Limb (tissue), 2 donors: Measurements from ENCODE around the gene PDE3B.
"Not testable (repeated sequence)": the region's sequence is repeated elsewhere in the genome, so short reads cannot be mapped to it uniquely, and the experiment has no call there.

Source experiments
- DNase-seq, 2 donors: peaks; one replicate each; pipeline ENCODE4 v3.0.0-alpha.2; 2016; ENCODE audit errors: extremely low spot score in 2 of 2

PDE3B gene

DNA sequence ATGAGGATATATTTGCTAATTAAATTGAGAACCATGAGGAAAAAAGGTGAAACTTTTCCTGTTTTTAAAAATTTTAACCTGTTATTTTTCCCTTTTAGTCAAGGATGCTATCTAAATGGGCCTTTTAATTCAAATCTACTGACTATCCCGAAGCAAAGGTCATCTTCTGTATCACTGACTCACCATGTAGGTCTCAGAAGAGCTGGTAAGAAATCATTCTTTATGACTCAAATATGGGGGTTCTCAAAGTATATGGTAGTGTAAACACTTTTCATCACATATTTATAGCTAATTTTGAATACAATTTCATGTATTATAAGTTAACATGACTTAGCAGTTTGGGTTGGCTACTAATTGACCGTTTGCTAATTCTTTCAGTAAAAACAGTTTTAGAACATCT lies 160.2 kb downstream of the PDE3B start:
- DNase-seq = no peak

DNA sequence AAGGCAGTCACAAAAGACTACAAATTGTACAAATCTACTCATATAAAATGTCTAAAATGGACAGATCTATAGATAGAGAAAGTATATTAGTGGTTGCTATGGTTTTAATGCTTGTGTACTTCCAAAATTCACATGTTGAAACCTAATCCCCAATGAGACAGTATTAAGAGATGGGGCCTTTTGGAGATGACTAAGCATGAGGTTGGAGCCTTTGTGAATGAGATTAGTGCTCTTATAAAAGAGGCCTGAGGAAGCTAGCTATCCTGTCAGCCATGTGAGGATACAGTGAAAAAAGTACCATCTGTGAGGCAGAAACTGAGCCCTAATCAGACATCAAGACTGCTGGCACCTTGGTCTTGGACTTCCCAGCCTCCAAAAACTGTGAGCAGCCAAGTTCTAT lies 165.9 kb downstream of the PDE3B start:
- no peak for DNase-seq

DNA sequence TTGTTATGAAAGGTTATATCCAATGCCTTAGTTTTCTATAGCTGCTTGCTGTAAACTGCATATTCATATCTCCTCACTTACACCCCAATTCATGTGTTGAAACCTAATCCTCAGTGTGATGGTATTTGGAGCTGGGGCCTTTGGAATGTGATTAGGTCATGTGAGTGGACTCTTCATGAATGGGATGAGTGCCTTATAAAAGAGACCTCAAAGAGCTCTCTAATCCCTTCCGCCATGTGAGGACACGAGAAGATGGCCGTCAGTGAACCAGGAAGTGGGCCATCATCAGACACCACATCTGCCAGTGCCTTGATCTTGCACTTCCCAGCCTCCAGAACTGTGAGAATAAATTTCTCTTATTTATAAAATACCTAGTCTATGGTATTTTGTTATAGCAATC lies 169.2 kb downstream of the PDE3B start:
- DNase-seq = no peak

DNA sequence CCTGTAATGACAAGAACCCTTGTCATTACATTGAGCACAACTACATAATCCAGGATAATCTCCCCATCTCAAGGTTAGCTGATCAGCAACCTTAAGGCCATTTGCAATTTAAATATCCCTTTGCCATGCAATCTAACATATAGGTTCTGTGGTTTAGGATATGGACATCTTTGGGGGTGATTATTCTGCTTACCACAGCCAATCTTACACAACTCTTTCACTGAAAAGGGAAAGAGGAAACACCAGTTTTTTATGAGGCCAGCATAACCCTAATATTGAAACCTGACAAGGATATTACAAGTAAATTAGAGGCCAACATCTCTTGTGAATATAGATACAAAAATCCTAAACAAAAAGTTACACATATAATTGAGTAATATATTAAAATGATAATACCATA lies 169.9 kb downstream of the PDE3B start:
- no peak for DNase-seq

DNA sequence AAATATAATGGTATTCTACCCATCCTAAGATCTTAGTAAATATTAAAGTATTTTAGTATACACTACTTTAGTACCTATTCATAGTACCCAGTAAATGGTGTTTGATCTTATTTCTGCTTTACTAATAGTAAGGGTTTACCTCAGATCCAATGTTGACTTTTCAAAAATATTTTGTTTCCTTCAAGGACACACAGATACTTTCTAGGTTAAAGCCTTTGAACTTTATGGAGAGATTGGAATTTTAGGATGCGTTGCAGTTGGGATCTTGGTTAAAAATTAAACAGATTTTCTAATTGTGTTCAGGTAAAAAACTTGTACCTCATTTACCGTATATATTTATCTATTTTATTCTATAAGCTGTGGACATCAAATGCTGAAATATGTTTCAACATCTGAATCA lies 175.2 kb downstream of the PDE3B start:
- DNase-seq = no peak

DNA sequence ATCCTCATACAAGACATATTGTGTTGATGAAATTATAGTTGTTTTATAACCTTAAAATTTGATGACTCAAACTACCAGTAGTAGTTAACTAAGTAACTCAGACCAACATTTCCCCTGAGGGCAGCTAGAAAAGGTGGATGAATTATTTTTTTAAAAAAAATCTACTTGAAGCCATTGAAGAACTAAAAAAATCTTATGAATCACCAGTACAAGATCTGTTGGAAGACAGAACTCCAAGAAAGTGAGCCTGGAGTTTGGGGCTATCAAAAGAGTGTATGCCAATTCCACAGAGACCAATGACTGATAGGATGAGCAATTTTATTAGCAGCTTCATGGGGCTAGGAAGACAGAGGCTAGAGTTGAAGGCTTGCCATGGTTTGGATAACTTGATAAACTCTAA lies 176.0 kb downstream of the PDE3B start:
- DNase-seq = no peak

DNA sequence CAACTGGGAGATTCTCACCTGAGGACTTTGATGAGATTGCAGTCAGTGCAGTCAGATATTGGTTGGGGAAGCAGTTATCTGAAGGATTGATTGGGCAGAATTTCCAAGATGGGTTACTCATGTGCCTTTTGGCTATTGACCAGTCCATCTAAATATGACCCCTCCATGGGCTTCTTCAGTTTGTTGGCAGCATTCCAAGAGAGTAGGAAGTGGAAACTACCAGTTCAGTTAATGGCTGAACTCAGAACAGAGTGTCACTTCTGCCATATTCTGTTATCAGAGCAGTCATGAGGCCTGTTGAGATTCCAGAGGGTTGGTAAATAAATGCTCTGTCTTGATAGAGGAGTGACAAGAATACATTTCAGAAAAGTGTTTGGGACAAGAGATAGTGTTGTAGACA lies 177.4 kb downstream of the PDE3B start:
- no peak for DNase-seq

DNA sequence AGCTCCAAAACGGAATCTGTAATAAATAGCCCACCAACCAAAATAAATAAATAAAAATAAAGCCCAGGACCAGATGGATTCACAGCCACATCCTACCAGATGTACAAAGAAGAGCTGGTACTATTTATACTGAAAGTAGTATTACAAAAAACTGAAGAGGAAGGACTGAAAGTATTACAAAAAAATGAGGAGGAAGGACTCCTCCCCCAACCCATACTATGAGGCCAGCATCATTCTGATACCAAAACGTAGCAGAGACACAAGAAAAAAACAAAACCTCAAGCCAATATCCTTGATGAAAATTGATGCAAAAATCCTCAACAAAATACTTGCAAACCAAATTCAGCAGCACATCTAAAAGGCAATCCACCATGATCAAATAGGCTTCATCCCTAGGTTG lies 183.0 kb downstream of the PDE3B start:
- no peak for DNase-seq

DNA sequence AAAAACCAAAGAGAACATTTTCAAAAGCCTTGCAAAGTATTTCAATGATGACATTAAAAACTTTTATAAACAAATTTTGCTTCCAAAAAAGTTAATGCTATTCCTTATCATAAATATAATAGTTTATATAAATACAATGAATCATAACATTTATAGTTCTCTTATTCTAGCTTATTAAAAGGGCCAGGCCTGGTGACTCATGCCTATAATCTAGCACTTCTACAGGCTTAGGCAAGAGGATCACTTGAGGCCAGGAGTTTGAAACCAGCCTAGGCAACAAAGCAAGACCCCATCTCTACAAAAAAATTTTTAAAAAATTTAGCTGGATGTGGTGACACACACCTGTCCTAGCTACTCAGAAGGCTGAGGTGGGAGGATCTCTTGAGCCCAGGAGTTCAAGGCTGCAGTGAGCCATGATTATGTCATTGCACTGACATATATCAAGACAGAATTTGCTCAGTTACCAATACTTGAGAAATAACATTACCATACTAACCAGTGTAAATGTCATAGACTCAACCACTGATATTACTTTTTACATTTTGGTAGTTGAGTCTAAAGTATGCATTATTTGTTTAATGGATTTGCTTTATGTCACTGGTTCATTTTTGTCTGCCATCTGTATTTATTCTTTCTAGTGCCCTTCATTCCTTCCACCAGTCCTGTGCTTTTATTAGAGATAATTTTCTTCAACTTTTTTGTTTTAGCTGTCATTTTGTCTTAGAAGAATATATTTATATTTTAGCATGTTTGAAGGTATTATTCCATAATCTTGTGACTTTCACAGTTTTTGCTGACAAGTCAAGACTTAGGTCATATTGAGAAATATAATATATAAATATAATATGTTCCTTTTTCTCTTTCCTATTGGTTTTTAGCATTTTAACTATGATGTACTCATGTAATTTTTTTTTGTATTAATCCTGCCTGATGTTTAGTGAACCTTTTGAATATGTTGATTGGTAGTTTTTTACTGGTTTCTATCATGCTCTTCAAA lies 192.2 kb downstream of the PDE3B start:
- DNase-seq = no peak

DNA sequence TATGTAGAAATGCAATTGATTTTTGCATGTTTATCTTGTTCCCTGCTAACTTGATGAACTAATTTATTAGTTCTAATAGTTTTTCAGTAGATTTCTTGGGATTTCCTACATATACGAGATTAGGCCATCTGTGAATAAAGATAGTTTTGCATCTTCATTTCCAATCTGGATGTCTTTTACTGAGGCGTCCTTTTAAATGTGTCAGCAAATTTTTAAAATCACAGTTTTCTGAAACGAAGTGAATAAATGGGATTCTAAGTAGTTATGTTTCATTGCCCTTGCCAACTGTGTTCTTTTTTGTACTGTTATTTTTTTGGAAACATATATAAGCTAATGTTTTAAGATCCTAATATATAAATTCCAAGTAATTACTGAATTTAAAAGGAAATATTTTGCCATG lies 198.4 kb downstream of the PDE3B start:
- no peak for DNase-seq

DNA sequence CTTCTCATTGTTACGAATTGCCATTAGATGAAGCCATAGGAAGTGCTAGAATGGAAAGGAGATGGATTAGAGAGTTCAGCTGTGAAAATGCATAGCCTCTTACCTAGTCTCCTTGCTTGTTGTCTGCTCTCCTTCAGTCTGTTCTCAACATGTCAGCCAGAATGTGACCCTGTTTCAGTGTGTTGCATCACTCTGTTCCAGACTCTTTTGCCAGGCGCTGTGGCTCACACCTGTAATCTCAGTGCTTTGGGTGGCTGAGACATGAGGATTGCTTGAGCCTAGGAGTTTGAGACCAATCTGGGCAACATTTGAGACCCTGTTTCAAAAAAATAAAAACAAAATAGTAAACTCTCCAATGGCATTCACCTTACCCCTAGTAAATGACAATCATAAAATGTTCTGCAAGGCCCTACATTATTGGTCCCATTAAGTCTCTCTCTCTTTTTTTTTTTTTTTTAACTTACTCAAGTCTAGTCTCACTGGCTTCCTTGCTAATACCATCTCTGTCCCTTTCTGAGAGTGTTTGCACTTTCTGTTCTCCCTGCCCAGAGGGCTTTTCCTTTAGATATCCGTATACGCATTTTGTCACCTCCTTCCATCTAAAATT lies 209.1 kb downstream of the PDE3B start:
- no peak for DNase-seq

DNA sequence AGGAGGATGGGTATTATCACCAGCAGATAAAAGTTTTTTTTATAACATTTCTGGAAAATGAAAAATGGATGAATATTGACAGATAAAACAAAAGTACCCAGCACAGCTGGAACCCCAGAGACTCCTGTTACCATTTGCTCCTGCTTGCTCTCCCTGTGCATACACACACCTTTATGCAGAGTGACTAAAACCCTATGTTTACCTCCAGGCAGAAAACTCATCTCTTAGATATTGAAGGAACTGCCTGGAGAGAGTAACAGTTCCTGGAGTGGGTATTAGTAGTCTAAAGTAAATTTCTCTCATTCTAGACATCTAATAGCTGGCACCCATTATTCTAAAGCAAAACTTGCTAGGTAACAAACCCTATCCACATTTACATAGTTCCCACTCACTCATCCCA lies 210.5 kb downstream of the PDE3B start:
- no peak for DNase-seq

DNA sequence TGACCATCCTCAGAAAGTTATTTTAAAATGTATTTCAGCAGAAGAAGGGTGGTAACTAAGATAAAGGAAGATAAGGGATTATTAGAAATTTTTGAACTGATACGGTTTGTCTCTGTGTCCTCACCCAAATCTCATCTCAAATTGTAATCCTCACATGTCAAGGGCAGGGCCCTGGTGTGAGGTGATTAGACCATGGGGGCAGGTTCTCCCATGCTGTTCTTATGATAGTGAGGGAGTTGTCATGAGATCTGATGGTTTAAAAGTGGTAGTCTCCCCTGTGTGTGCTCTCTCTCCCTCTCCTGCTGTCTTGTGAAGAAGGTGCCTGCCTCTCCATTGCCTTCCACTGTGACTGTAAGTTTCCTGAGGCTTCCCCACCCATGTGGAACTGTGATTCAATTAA lies 212.3 kb downstream of the PDE3B start:
- no peak for DNase-seq

DNA sequence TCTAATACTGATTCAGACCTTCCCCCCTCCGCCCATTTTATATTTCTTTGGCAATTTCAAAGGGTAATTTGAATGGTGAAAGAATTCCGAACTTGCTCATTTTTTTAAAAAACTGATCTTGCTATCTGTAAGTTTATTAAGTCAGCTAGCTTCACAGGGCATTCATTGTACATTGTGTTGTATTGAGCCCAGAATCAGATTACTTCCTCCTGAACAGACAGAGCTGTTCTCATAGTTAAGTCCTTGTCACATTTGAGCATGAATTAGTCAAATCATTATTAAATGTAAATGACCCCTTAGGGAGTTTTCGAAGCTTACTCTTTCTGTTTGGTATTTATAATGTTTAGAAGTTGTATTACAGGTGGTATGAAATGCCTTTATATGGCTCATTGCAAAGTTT lies 214.0 kb downstream of the PDE3B start:
- DNase-seq = no peak

DNA sequence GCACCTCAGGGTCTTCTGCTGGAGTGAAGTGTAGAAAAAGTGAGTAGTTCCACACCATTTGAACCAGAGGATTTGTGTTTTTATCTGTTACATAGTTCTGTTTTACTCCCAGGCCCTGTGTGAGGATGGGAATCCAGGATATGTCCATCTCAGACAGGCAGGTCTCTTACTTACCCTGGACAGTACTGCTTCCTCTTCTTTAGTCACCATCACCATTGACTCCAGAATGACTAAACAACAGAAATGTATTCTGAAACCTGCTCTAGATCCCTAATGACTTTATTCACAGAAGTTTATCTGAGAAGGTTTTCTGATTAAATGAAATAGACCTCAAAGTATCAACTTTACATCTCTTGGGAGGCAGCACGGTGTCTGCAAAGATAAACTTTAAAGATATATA lies 214.8 kb downstream of the PDE3B start:
- no peak for DNase-seq

DNA sequence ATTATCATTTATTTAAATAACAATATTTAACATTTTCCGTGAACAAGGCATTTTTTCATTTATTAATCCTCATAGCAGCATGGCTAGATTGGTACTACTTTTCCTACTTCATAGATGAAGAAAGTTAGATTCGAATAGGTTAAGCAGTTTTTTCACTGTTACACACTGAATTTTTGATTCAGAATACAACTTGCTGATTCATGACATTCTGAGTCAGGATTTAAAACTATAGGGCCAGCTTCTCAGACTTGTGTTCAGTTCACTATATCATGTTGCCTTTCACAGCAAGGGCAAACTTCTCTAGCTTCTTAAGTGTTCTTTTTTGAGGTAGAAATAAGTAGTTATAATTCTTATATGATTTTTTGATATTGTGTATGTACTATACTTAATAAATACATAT lies 216.9 kb downstream of the PDE3B start:
- DNase-seq = no peak

DNA sequence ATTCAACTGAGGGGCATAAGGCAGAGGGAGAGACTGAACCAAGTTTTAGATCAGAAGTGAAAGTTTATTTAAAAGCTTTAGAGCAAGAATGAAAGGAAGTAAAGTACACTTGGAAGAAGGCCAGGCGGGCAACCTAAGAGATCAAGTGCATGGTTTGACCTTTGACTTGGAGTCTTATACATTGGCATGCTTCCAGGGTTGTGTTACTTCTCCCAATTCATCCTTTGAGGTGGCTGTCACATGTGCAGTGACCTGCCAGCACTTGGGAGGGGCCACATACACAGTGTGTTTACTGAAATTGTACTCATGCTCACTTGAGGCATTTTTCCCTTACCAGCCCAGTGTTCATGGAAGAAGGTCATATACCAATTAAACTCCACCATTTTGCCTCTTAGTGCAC lies 218.1 kb downstream of the PDE3B start:
- DNase-seq = no peak

DNA sequence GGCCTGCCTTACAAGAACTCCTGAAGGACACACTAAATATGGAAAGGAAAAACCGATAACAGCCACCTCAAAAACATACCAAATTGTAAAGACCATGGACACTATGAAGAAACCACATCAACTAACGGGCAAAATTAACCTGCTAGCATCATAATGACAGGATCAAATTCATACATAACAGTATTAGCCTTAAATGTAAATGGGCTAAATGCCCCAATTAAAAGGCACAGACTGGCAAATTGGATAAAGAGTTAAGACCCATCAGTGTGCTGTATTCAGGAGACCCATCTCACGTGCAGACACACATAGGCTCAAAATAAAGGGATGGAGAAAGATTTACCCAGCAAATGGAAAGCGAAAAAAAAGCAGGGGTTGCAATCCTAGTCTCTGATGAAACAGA lies 220.2 kb downstream of the PDE3B start:
- DNase-seq = not testable (repeated sequence)

DNA sequence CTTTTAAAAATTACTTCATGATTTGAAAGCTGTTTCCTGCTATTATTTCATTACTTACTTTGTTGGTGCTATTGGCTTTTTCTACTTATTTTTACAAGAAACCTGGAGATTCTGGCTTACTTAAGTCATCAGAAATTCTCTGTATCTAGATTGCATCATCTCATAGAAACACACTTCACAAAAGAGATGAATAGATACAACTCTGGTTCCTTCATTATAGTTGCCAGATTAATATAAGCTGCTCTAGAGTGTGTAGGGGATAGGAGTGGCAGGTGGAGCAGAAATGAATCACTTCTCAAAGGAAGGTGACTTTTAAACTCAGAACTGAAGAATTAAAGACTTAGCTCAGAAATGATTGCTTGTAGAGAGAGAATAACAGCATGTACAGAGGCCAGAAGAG lies 228.4 kb downstream of the PDE3B start:
- DNase-seq = no peak

DNA sequence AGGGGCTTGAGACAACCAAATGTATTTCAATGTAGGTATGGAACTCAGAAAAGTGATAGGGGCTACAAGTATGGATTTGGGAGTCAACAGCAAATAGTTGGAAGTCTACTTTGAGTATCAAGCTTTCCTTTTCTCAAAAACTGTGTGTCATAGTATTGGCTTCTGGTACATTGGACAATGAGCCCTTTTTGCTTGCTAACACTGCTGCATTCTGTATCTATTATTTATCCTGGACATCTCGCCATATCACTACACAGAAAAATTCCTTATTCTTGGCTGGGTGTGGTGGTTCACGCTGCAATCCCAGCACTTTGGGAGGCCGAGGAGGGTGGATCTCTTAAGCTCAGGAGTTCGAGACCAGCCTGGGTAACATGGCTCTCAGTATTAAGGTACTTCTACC lies 230.0 kb downstream of the PDE3B start:
- DNase-seq = no peak

DNA sequence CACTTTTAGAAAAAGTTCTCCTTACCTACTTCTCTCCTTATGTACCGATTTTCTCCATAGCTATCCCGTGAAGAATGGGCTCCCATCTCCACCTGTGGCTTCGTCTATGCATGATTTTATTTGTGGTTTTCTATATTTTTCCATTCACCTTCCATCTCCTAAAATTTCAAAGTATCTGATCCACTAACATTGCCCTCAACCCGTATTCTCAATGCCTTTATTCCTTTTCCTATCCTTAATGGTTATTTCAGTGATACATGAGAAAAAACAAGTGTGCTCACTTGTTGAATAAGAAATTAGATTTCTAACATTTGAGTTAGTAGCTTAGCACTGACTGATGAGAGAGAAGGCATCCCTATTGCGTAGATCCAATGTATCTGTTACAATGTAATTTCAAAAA lies 231.6 kb downstream of the PDE3B start:
- DNase-seq = no peak

DNA sequence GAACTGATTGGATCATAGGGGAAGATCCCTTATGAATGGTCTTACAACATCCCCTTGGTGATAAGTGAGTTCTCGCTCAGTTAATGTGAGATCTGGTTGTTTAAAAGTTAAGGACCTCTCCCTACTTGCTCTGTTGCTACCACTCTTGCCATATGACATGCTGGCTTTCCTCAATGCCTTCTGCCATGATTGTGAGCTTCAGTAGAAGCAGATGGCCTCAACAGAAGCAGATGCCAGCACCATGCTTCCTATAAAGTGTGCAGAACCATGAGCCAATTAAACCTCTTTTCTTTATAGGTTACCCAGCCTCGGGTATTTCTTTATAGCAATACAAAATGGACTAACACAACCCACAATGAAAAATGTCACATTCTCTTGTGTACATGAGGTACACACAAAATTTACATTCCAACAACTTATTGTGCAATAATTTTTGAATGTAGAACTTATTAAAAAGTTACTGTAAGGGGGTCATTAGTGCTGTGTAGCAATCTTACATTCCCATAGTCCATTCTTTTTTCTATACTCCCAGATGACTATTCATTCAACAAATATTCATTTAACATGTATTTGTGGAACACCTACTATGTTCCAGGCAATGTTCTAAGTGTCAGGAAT lies 238.1 kb downstream of the PDE3B start:
- DNase-seq = no peak

DNA sequence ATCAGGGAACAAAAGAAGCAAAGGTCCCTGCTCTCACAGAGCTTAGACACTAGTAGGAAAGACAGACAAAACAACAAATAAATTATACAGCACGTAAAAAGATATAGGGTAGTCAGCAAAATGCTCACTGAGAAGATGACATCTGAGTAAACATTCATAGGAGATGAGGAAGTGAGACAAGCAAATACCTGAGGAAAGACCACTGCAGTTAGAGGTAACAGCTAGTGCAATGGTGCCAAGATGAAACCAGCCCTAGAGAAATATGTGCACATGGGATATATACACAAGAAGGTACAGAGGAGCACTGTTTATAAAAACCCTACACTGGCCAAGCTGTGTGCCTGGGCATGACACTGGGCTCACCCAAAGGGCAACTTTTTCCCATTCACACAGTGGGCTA lies 238.6 kb downstream of the PDE3B start:
- no peak for DNase-seq
